ENCODE measurements around the gene CPNE1.

The CPNE1 gene

GRCh38 chr20:35618263-35619131 lies 46.2 kb downstream of the CPNE1 start:
- DNase-seq, result no peak

- peak; percentile 18 for DNase-seq
These were observed 47.1 kb downstream of the CPNE1 start for GRCh38 chr20:35617397-35618262.

- DNase-seq, result peak; percentile 51
These were observed 48.0 kb downstream of the CPNE1 start for GRCh38 chr20:35616465-35617396.

- peak; percentile 99 for DNase-seq
These were observed 48.8 kb downstream of the CPNE1 start, which contains the start of gene SPAG4 for GRCh38 chr20:35615667-35616464. Gene SPAG4, plus strand, starts transcription at chr20:35615829. Its CDS starts 175 bp downstream, at chr20:35616004.

- DNase-seq, result no peak
These were observed 53.2 kb downstream of the CPNE1 start for GRCh38 chr20:35611482-35611881.

- no peak for DNase-seq
These were observed 53.8 kb downstream of the CPNE1 start for GRCh38 chr20:35610833-35611427.

GRCh38 chr20:35607003-35607735 lies 57.5 kb downstream of the CPNE1 start:
- no peak for DNase-seq

GRCh38 chr20:35606127-35606526 lies 58.6 kb downstream of the CPNE1 start:
- no peak for DNase-seq

GRCh38 chr20:35604449-35604747 lies 60.3 kb downstream of the CPNE1 start:
- DNase-seq, result no peak

GRCh38 chr20:35603695-35604448 lies 60.8 kb downstream of the CPNE1 start:
- DNase-seq, result no peak

GRCh38 chr20:35602851-35603495 lies 61.7 kb downstream of the CPNE1 start:
- DNase-seq, result no peak

GRCh38 chr20:35601990-35602389 lies 62.7 kb downstream of the CPNE1 start:
- no peak for DNase-seq

GRCh38 chr20:35600993-35601973 lies 63.4 kb downstream of the CPNE1 start:
- DNase-seq, result peak; percentile 63

- DNase-seq, result no peak
These were observed 64.3 kb downstream of the CPNE1 start for GRCh38 chr20:35600176-35600992.

GRCh38 chr20:35599776-35600120 lies 65.0 kb downstream of the CPNE1 start:
- no peak for DNase-seq

GRCh38 chr20:35598899-35599775 lies 65.6 kb downstream of the CPNE1 start:
- DNase-seq, result no peak
